ENCODE results near the gene HELLS. TPM values are rescaled to one million over a fixed set of nuclear protein-coding genes. Genes with fewer than 3 reads are reported as not detected.

Gene HELLS
- polyA plus RNA-seq, 1 of the 3 experiments (the other 2 are of a cell fraction), result 17.3 TPM

- Histone ChIP-seq H3K4me3 (ENCODE audit: low read depth in 2 of 2, low read length in 1 of 2) (no peak overlapping the region; a peak in 1 of 4 replicates), H3K9me2 (no peaks in the 10 kb centered on the region), H2AFZ (ENCODE audit: low read depth) (no peak overlapping the region), H3K36me3 (replicated peaks in 1 of 2; ENCODE audit: control insufficient read depth in 1 of 2, insufficient read depth in 2 of 2, low read length in 1 of 2) (no peaks in the 10 kb centered on the region), H3K79me2 (ENCODE audit: insufficient read depth) (no peaks in the 10 kb centered on the region), H3K4me2 (no peak overlapping the region), H3K9ac (no peak overlapping the region), H3K4me1 (ENCODE audit: control insufficient read depth in 1 of 2, insufficient read depth in 2 of 2, low read depth in 1 of 2, low read length in 1 of 2) (no peaks in the 10 kb centered on the region; a peak in 1 of 4 replicates), H4K20me1 (ENCODE audit: insufficient read depth) (no peaks in the 10 kb centered on the region), H3K27ac (ENCODE audit: low read depth in 2 of 2, low read length in 1 of 2) (no peak overlapping the region), H3F3A (replicated peaks; ENCODE audit: insufficient read depth) (no peaks in the 10 kb centered on the region), H3K9me3 (no peaks in the 10 kb centered on the region), H3K27me3 (ENCODE audit: insufficient read depth) (no peaks in the 10 kb centered on the region)
- TF ChIP-seq RAD21 (IDR thresholded peaks at IDR 0.05; ENCODE audit: low read length) (peak; percentile 75), CTCF (IDR thresholded peaks at IDR 0.05) (peak; percentile 73), SMC3 (IDR thresholded peaks at IDR 0.05; ENCODE audit: low read depth, low read length) (peak; percentile 37), ELF1 (IDR thresholded peaks at IDR 0.05) (no peak)
- CTCF ChIA-PET, result interaction anchor here (0.7 to 4.3 kb wide), 13 partner anchors 10 to 733 kb away, joined by 3 to 22 read pairs (median 3); no protein-coding TSS in a partner anchor
- WGBS (ENCODE audit: low lambda C conversion rate), result 23% methylated on average over 4 of the region's 4 CpGs
- peak; percentile 23 for DNase-seq
- POLR2A ChIA-PET, result no interaction called here
These were observed 84.6 kb downstream of the HELLS start for GRCh38 chr10:94630017-94630688.

- CTCF ChIA-PET, result interaction anchor here (0.6 to 4.3 kb wide), 5 partner anchors 9 to 615 kb away, joined by 3 to 22 read pairs (median 11); no protein-coding TSS in a partner anchor
- TF ChIP-seq NRF1 (IDR thresholded peaks at IDR 0.05; ENCODE audit: low read depth, low read length), result no peak
- TF ChIP-seq RAD21 (IDR thresholded peaks at IDR 0.05; ENCODE audit: low read length), result no peak
- TF ChIP-seq MAX (IDR thresholded peaks at IDR 0.05; ENCODE audit: low read depth), result no peak
- TF ChIP-seq TEAD4 (IDR thresholded peaks at IDR 0.05; ENCODE audit: borderline replicate concordance, insufficient read depth), result no peak
These were observed 85.7 kb downstream of the HELLS start for GRCh38 chr10:94631077-94631875.

More at GRCh38 chr10:94631077-94631875, 85.7 kb downstream of the HELLS start:
- H3K79me2 ChIP-seq (ENCODE audit: insufficient read depth), result no peaks in the 10 kb centered on the region
- H3K9me3 ChIP-seq, result no peaks in the 10 kb centered on the region
- no peak overlapping the region for H3K9ac ChIP-seq
- 71% methylated on average over 3 of the region's 3 CpGs for WGBS (ENCODE audit: low lambda C conversion rate)
- no peaks in the 10 kb centered on the region for H3K27me3 ChIP-seq (ENCODE audit: insufficient read depth)
- no peaks in the 10 kb centered on the region for H3F3A ChIP-seq (replicated peaks; ENCODE audit: insufficient read depth)
- no peak overlapping the region for H2AFZ ChIP-seq (ENCODE audit: low read depth)
- H3K4me1 ChIP-seq (ENCODE audit: control insufficient read depth in 1 of 2, insufficient read depth in 2 of 2, low read depth in 1 of 2, low read length in 1 of 2), result no peaks in the 10 kb centered on the region; a peak in 1 of 4 replicates
- H3K27ac ChIP-seq (ENCODE audit: low read depth in 2 of 2, low read length in 1 of 2), result no peak overlapping the region
- H3K4me2 ChIP-seq, result no peak overlapping the region
- POLR2A ChIA-PET, result no interaction called here
- no peaks in the 10 kb centered on the region for H3K36me3 ChIP-seq (replicated peaks in 1 of 2; ENCODE audit: control insufficient read depth in 1 of 2, insufficient read depth in 2 of 2, low read length in 1 of 2)
- H3K9me2 ChIP-seq, result no peaks in the 10 kb centered on the region
- no peak overlapping the region for H3K4me3 ChIP-seq (ENCODE audit: low read depth in 2 of 2, low read length in 1 of 2)
- H4K20me1 ChIP-seq (ENCODE audit: insufficient read depth), result no peaks in the 10 kb centered on the region
- DNase-seq, result no peak
